Endodermal cell (in vitro differentiated cells): ENCODE measurements around the gene AQP5. TPM values are rescaled to one million over a fixed set of nuclear protein-coding genes. Genes with fewer than 3 reads are reported as not detected.

Experiments used
- DNase-seq: peaks from one replicate; pipeline ENCODE4 v3.0.0-alpha.2; 2017
- H3K27ac ChIP-seq: 2 replicates; pipeline ENCODE4 v1.5.1; 2013; ENCODE audit warnings: mild to moderate bottlenecking, low read depth, low read length, moderate library complexity
- H3K27me3 ChIP-seq: 2 replicates; pipeline ENCODE4 v1.6.1; 2013; ENCODE audit warnings: mild to moderate bottlenecking, low read length, moderate library complexity; ENCODE audit not compliant: insufficient read depth, control insufficient read depth, poor library complexity, severe bottlenecking
- H3K36me3 ChIP-seq: 2 replicates; pipeline ENCODE4 v1.7.0; 2013; ENCODE audit warnings: mild to moderate bottlenecking, low read length, moderate library complexity; ENCODE audit not compliant: control insufficient read depth, insufficient read depth
- H3K4me1 ChIP-seq: one replicate; pipeline ENCODE4 v1.7.0; 2013; ENCODE audit warnings: low read length; ENCODE audit not compliant: control insufficient read depth, insufficient read depth
- H3K4me3 ChIP-seq: 2 replicates; pipeline ENCODE4 v1.5.1; 2013; ENCODE audit warnings: mild to moderate bottlenecking, low read length, moderate library complexity
- H3K9ac ChIP-seq: 2 replicates; pipeline ENCODE4 v1.6.1; 2013; ENCODE audit warnings: mild to moderate bottlenecking, low read length, moderate library complexity; ENCODE audit not compliant: poor library complexity, severe bottlenecking; ENCODE audit errors: extremely low read depth
- H3K9me3 ChIP-seq: 2 replicates; pipeline ENCODE4 v1.6.1; 2013; ENCODE audit warnings: mild to moderate bottlenecking, low read length, moderate library complexity; ENCODE audit not compliant: control insufficient read depth
- H3K27ac Mint-ChIP-seq: 2 replicates; pipeline ENCODE4 v1.8.0; 2020; ENCODE audit warnings: mixed read lengths
- H3K27me3 Mint-ChIP-seq: 2 replicates; pipeline ENCODE4 v1.8.0; 2021; ENCODE audit warnings: mild to moderate bottlenecking, mixed read lengths; ENCODE audit not compliant: insufficient read depth
- H3K36me3 Mint-ChIP-seq: 2 replicates; pipeline ENCODE4 v1.8.0; 2020; ENCODE audit warnings: low read depth, mixed read lengths
- H3K4me1 Mint-ChIP-seq: 2 replicates; pipeline ENCODE4 v1.8.0; 2020; ENCODE audit warnings: mixed read lengths
- H3K4me3 Mint-ChIP-seq: 2 replicates; pipeline ENCODE4 v1.8.0; 2020; ENCODE audit warnings: mild to moderate bottlenecking, moderate library complexity, mixed read lengths
- H3K9me3 Mint-ChIP-seq: 2 replicates; pipeline ENCODE4 v1.8.0; 2020; ENCODE audit warnings: mild to moderate bottlenecking, mixed read lengths
- CTCF ChIP-seq: fragments of 200-600 bp; sonication (generic); conservative IDR thresholded peaks from 2 replicates; pipeline ENCODE4 v1.5.0; 2021; ENCODE audit warnings: antibody characterized with exemption, mild to moderate bottlenecking
- WGBS, 2 experiments: methylation state at CpG; one replicate each; pipeline versions ENCODE4 v1.1.5 to v1.1.7; 2013; ENCODE audit warnings: missing lambda C conversion rate in 2 of 2, mixed read lengths in 1 of 2; ENCODE audit not compliant: insufficient coverage in 1 of 2, insufficient read length in 1 of 2; 5-methylcytosine and 5-hydroxymethylcytosine counted together
- total RNA-seq, 2 donors: library from RNA; stranded (reverse); fragmentation: NEBNext Ultra II Directional in 1 of 2; extraction: Animal tissue kit (Norgen Biotek cat#: 25700) in 1 of 2; gene quantifications; 2 replicates in 1 of 2; 3 replicates in 1 of 2; pipeline ENCODE4 v1.2.1, GENCODE V29; 2021

The AQP5 gene
- total RNA-seq, 2 donors from 2014 or later, result 0.62 to 0.77 TPM

DNA sequence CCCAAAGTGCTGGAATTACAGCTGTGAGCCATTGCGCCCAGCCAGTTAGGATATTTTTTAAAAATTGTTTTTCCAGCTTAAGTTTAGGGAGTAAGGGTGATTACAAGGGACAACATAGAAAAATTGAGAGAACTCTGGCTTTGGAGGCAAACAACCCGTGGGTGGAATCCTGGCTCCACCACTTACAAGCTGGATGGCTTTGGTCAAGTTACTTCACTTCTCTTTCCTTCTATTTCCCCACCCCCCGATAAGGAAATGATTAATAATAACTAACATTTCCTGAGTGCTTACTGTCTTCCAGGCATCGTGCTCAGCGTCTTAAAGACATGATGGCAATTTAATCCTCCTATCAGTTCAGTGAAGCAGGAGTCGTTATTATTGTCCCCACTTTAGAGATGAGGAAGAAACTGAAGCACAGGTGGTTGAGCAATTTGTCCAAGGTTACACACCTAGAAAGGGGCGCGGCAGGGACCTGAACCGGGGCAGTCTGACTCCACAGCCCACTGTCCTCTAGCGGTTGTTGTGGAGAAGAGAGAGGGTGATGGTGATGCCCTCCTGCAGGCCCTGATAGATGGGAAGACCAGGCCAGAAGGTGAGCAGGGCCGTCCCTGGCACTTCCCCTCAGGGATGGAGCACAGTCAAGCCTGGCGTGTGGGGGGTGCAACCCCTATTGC lies 41.3 kb upstream of the AQP5 start:
- Histone ChIP-seq H3K4me1 (no peaks in the 10 kb centered on the region), H3K27ac (no peak overlapping the region), H3K9me3 (no peaks in the 10 kb centered on the region), H3K27me3 (no peaks in the 10 kb centered on the region), H3K36me3 (no peaks in the 10 kb centered on the region), H3K4me3 (no peak overlapping the region), H3K9ac (no peak overlapping the region)
- peak; percentile 50 for DNase-seq
- no peak for TF ChIP-seq CTCF
- no peaks in the 10 kb centered on the region for H3K9me3 Mint-ChIP-seq
- no peaks in the 10 kb centered on the region for H3K4me1 Mint-ChIP-seq
- no peaks in the 10 kb centered on the region for H3K36me3 Mint-ChIP-seq
- no peak overlapping the region for H3K27ac Mint-ChIP-seq
- no peak overlapping the region for H3K4me3 Mint-ChIP-seq
- H3K27me3 Mint-ChIP-seq, result peaks cover 10% of the 10 kb centered on the region
- WGBS, 2 experiments, result 90 to 91% methylated on average over 10 to 12 of the region's 12 CpGs

DNA sequence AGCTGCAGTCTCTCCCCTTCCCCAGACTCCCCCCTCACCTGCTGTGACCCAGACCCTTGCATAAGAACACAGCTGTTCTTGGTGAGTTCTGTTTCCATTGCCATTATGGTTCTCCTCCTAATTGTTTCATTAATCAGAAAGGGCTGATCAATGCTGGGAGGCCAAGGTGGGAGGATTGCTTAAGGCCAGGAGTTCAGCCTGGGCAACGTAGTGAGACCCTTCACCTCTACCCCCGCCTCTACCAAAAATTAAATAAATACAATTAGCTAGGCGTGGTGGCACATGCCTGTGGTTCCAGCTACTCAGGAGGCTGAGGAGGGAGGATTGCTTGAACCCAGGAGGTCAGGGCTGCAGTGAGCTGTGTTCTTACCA lies 40.8 kb upstream of the AQP5 start:
- Mint-ChIP-seq H3K36me3 (no peaks in the 10 kb centered on the region), H3K27ac (no peak overlapping the region), H3K4me3 (no peak overlapping the region), H3K4me1 (no peaks in the 10 kb centered on the region), H3K27me3 (peaks cover 10% of the 10 kb centered on the region), H3K9me3 (no peaks in the 10 kb centered on the region)
- no peak for DNase-seq
- no peaks in the 10 kb centered on the region for H3K4me1 ChIP-seq
- H3K9ac ChIP-seq, result no peak overlapping the region
- WGBS, 2 experiments, result 87% methylated on average over 3 of the region's 3 CpGs; no CpG with 5 or more reads in 1 of the 2 experiments
- no peak overlapping the region for H3K4me3 ChIP-seq
- H3K36me3 ChIP-seq, result no peaks in the 10 kb centered on the region
- no peaks in the 10 kb centered on the region for H3K9me3 ChIP-seq
- TF ChIP-seq CTCF, result no peak
- no peak overlapping the region for H3K27ac ChIP-seq
- H3K27me3 ChIP-seq, result no peaks in the 10 kb centered on the region

- no peaks in the 10 kb centered on the region for H3K36me3 Mint-ChIP-seq
- TF ChIP-seq CTCF, result no peak
- H3K4me3 Mint-ChIP-seq, result no peak overlapping the region
- Histone ChIP-seq H3K4me1 (no peaks in the 10 kb centered on the region), H3K4me3 (no peak overlapping the region), H3K36me3 (no peaks in the 10 kb centered on the region), H3K27me3 (no peaks in the 10 kb centered on the region), H3K9me3 (no peaks in the 10 kb centered on the region), H3K9ac (no peak overlapping the region), H3K27ac (no peak overlapping the region)
- no peak overlapping the region for H3K27ac Mint-ChIP-seq
- 89 to 100% methylated on average over 2 to 3 of the region's 3 CpGs for WGBS, 2 experiments
- H3K4me1 Mint-ChIP-seq, result no peaks in the 10 kb centered on the region
- H3K27me3 Mint-ChIP-seq, result peaks cover 10% of the 10 kb centered on the region
- no peak for DNase-seq
- H3K9me3 Mint-ChIP-seq, result no peaks in the 10 kb centered on the region
These were observed 40.4 kb upstream of the AQP5 start for GRCh38 chr12:49921299-49921698.
